HEK293 (cell line): ENCODE results near the gene SLC4A11.

Source experiments
- CTCF ChIA-PET: fragments of 350-600 bp; formaldehyde crosslinking; extraction: SDS; loops from one replicate; lab custom pipeline; 2021; ENCODE audit warnings: antibody characterized with exemption; lab: Yijun Ruan, JAX
- POLR2A ChIA-PET: fragments of 300-600 bp; formaldehyde crosslinking; extraction: SDS; loops from one replicate; lab custom pipeline; 2020; ENCODE audit warnings: antibody characterized with exemption, inconsistent platforms; lab: Yijun Ruan, JAX
- H3K27ac ChIP-seq: fragments of 200-500 bp; sonication (Bioruptor generic); 2 replicates; pipeline ENCODE4 v1.5.1; 2014; ENCODE audit warnings: low read depth, low read length, control low read depth, inconsistent platforms; ENCODE audit errors: extremely low read depth
- H3K36me3 ChIP-seq, 2 experiments: fragments of 200-500 bp in 1 of 2; sonication (Bioruptor generic) in 1 of 2; 1 replicate in 1 of 2; 2 replicates in 1 of 2; pipeline ENCODE4 v1.5.1; 2014 to 2017; ENCODE audit warnings: inconsistent platforms in 2 of 2, low read length in 2 of 2; ENCODE audit not compliant: control insufficient read depth in 2 of 2, insufficient read depth in 1 of 2
- H3K4me1 ChIP-seq: fragments of 200-500 bp; sonication (Bioruptor generic); 2 replicates; pipeline ENCODE4 v1.5.1; 2014; ENCODE audit warnings: mild to moderate bottlenecking, low read length, inconsistent platforms; ENCODE audit not compliant: control insufficient read depth, insufficient read depth
- H3K4me3 ChIP-seq: 2 replicates; pipeline ENCODE4 v1.5.1; 2011; ENCODE audit warnings: low read depth, mild to moderate bottlenecking, control low read depth, low read length, moderate library complexity
- H3K9me3 ChIP-seq: fragments of 200-500 bp; sonication (Bioruptor generic); 2 replicates; pipeline ENCODE4 v1.5.1; 2014; ENCODE audit warnings: low read depth, low read length, inconsistent platforms; ENCODE audit not compliant: control insufficient read depth, insufficient read depth
- BCL11A ChIP-seq: fragments of 450-650 bp; formaldehyde crosslinking; IDR thresholded peaks from 2 replicates; pipeline ENCODE4 v1.5.1; 2016; ENCODE audit warnings: low read depth, missing biosample characterization, missing genetic modification characterization
- INSM2 ChIP-seq: fragments of 450-650 bp; formaldehyde crosslinking; IDR thresholded peaks from 2 replicates; pipeline ENCODE4 v1.5.1; 2016; ENCODE audit warnings: missing biosample characterization, missing genetic modification characterization
- KLF7 ChIP-seq: fragments of 450-650 bp; formaldehyde crosslinking; IDR thresholded peaks from 2 replicates; pipeline ENCODE4 v1.5.1; 2016; ENCODE audit warnings: missing biosample characterization, missing genetic modification characterization, borderline replicate concordance
- PRDM4 ChIP-seq: fragments of 450-650 bp; formaldehyde crosslinking; IDR thresholded peaks from 2 replicates; pipeline ENCODE4 v1.5.1; 2017; ENCODE audit warnings: missing biosample characterization, missing genetic modification characterization
- SP7 ChIP-seq: fragments of 450-650 bp; formaldehyde crosslinking; IDR thresholded peaks from 2 replicates; pipeline ENCODE4 v1.5.1; 2016; ENCODE audit warnings: missing biosample characterization, missing genetic modification characterization
- YY1 ChIP-seq: fragments of 450-650 bp; formaldehyde crosslinking; IDR thresholded peaks from 2 replicates; pipeline ENCODE4 v1.5.1; 2018; ENCODE audit warnings: missing biosample characterization, missing genetic modification characterization
- ZNF114 ChIP-seq: fragments of 450-650 bp; formaldehyde crosslinking; IDR thresholded peaks from 2 replicates; pipeline ENCODE4 v1.5.0; 2017; ENCODE audit warnings: missing biosample characterization, missing genetic modification characterization
- ZNF16 ChIP-seq: fragments of 450-650 bp; formaldehyde crosslinking; IDR thresholded peaks from 2 replicates; pipeline ENCODE4 v1.5.1; 2016; ENCODE audit warnings: low read depth, missing biosample characterization, missing genetic modification characterization
- ZNF174 ChIP-seq: fragments of 450-650 bp; formaldehyde crosslinking; IDR thresholded peaks from 2 replicates; pipeline ENCODE4 v1.5.0; 2017; ENCODE audit warnings: missing biosample characterization, mild to moderate bottlenecking, missing genetic modification characterization
- ZNF202 ChIP-seq: fragments of 450-650 bp; formaldehyde crosslinking; IDR thresholded peaks from 2 replicates; pipeline ENCODE4 v1.5.1; 2016; ENCODE audit warnings: missing biosample characterization, missing genetic modification characterization, borderline replicate concordance
- ZNF221 ChIP-seq: fragments of 450-650 bp; formaldehyde crosslinking; IDR thresholded peaks from 2 replicates; pipeline ENCODE4 v1.5.1; 2017; ENCODE audit warnings: missing biosample characterization, missing genetic modification characterization, borderline replicate concordance
- ZNF266 ChIP-seq: fragments of 450-650 bp; formaldehyde crosslinking; IDR thresholded peaks from 2 replicates; pipeline ENCODE4 v1.5.1; 2016; ENCODE audit warnings: missing biosample characterization, missing genetic modification characterization, low read depth
- ZNF302 ChIP-seq: fragments of 450-650 bp; formaldehyde crosslinking; IDR thresholded peaks from 2 replicates; pipeline ENCODE4 v1.5.1; 2016; ENCODE audit warnings: missing biosample characterization, missing genetic modification characterization, low read depth
- ZNF585B ChIP-seq: fragments of 450-650 bp; formaldehyde crosslinking; IDR thresholded peaks from 2 replicates; pipeline ENCODE4 v1.5.1; 2016; ENCODE audit warnings: missing biosample characterization, missing genetic modification characterization
- ZNF664 ChIP-seq: fragments of 450-650 bp; formaldehyde crosslinking; IDR thresholded peaks from 2 replicates; pipeline ENCODE4 v1.5.1; 2016; ENCODE audit warnings: missing biosample characterization, missing genetic modification characterization
- ZNF677 ChIP-seq: fragments of 450-650 bp; IDR thresholded peaks from 2 replicates; pipeline ENCODE4 v1.5.0; 2018; ENCODE audit warnings: missing biosample characterization, mild to moderate bottlenecking, missing genetic modification characterization, moderate library complexity
- ZNF768 ChIP-seq: fragments of 450-650 bp; formaldehyde crosslinking; IDR thresholded peaks from 2 replicates; pipeline ENCODE4 v1.5.1; 2018; ENCODE audit warnings: missing biosample characterization, mild to moderate bottlenecking, missing genetic modification characterization
- ZSCAN18 ChIP-seq: fragments of 450-650 bp; formaldehyde crosslinking; IDR thresholded peaks from 2 replicates; pipeline ENCODE4 v1.5.1; 2016; ENCODE audit warnings: missing biosample characterization, missing genetic modification characterization
- TF ChIP-seq, protein P1 (sequence below): fragments of 450-650 bp; formaldehyde crosslinking; IDR thresholded peaks from 2 replicates; pipeline ENCODE4 v1.5.1; 2016; ENCODE audit warnings: missing biosample characterization, missing genetic modification characterization
- TF ChIP-seq, protein P2 (sequence below): fragments of 450-650 bp; formaldehyde crosslinking; IDR thresholded peaks from 2 replicates; pipeline ENCODE4 v1.5.1; 2017; ENCODE audit warnings: missing biosample characterization, missing genetic modification characterization

Gene SLC4A11

DNA sequence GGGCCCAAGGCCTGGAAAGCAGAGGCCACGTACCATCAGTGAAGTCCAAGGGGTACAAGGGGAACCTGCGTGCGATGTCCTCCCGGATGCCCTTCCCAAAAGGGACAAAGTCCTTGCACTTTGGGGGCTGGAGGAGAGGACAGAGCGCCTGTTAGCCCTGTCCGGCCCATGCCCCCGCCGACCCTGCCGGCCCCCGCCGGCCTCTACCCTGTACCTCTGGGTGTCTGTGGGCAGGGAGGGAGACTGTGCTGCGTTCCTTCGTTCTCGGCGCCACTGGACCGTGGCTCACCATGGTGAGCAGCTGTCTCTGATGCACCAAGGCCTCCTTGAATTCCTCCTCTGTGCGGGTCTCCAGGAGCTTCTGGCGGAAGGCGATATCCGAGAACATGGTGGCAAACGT is 7.9 kb downstream of the SLC4A11 start (continued):
- TF ChIP-seq, protein P1, sequence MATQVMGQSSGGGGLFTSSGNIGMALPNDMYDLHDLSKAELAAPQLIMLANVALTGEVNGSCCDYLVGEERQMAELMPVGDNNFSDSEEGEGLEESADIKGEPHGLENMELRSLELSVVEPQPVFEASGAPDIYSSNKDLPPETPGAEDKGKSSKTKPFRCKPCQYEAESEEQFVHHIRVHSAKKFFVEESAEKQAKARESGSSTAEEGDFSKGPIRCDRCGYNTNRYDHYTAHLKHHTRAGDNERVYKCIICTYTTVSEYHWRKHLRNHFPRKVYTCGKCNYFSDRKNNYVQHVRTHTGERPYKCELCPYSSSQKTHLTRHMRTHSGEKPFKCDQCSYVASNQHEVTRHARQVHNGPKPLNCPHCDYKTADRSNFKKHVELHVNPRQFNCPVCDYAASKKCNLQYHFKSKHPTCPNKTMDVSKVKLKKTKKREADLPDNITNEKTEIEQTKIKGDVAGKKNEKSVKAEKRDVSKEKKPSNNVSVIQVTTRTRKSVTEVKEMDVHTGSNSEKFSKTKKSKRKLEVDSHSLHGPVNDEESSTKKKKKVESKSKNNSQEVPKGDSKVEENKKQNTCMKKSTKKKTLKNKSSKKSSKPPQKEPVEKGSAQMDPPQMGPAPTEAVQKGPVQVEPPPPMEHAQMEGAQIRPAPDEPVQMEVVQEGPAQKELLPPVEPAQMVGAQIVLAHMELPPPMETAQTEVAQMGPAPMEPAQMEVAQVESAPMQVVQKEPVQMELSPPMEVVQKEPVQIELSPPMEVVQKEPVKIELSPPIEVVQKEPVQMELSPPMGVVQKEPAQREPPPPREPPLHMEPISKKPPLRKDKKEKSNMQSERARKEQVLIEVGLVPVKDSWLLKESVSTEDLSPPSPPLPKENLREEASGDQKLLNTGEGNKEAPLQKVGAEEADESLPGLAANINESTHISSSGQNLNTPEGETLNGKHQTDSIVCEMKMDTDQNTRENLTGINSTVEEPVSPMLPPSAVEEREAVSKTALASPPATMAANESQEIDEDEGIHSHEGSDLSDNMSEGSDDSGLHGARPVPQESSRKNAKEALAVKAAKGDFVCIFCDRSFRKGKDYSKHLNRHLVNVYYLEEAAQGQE (tag by site-specific recombination), result no peak
- TF ChIP-seq ZNF202 (tag by site-specific recombination) (no peak), ZNF16 (tag by site-specific recombination) (no peak), ZNF302 (no peak)
- TF ChIP-seq, all 188 proteins: peak for 0

- no peak overlapping the region for H3K4me3 ChIP-seq
- ChIA-PET POLR2A (no interaction called here), CTCF (interaction anchor here (0.6 kb wide), 1 partner anchor 17 kb away, joined by 5 read pairs; no protein-coding TSS in a partner anchor)
- no peaks in the 10 kb centered on the region for H3K9me3 ChIP-seq
- no peak for TF ChIP-seq PRDM4
- no peak for TF ChIP-seq BCL11A (tag by site-specific recombination)
- TF ChIP-seq ZNF664 (tag by site-specific recombination), result no peak
- TF ChIP-seq ZNF266, result no peak
- TF ChIP-seq ZNF114 (tag by site-specific recombination), result no peak
- no peak for TF ChIP-seq YY1 (tag by site-specific recombination)
- no peak for TF ChIP-seq ZNF585B
- no peak for TF ChIP-seq ZNF174 (tag by site-specific recombination)
- no peak for TF ChIP-seq ZSCAN18 (tag by site-specific recombination)
- no peak for TF ChIP-seq KLF7 (tag by site-specific recombination)
- TF ChIP-seq SP7 (tag by site-specific recombination), result no peak
- TF ChIP-seq ZNF221 (tag by site-specific recombination), result no peak
- no peak for TF ChIP-seq ZNF768 (tag by site-specific recombination)
- no peak for TF ChIP-seq INSM2 (tag by site-specific recombination)
- TF ChIP-seq, protein P2, sequence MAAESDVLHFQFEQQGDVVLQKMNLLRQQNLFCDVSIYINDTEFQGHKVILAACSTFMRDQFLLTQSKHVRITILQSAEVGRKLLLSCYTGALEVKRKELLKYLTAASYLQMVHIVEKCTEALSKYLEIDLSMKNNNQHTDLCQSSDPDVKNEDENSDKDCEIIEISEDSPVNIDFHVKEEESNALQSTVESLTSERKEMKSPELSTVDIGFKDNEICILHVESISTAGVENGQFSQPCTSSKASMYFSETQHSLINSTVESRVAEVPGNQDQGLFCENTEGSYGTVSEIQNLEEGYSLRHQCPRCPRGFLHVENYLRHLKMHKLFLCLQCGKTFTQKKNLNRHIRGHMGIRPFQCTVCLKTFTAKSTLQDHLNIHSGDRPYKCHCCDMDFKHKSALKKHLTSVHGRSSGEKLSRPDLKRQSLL (tag by site-specific recombination), result no peak
- TF ChIP-seq ZNF677, result no peak
- H3K27ac ChIP-seq, result no peak overlapping the region
- H3K4me1 ChIP-seq, result no peaks in the 10 kb centered on the region
- H3K36me3 ChIP-seq, result peaks cover 0 to 14% of the 10 kb centered on the region in 2 experiments; a peak in 1 of 3 replicates
Observed at GRCh38 chr20:3229798-3230197, 9.2 kb downstream of the SLC4A11 start.
